Measurements from ENCODE around the gene CYTH4.

DNA sequence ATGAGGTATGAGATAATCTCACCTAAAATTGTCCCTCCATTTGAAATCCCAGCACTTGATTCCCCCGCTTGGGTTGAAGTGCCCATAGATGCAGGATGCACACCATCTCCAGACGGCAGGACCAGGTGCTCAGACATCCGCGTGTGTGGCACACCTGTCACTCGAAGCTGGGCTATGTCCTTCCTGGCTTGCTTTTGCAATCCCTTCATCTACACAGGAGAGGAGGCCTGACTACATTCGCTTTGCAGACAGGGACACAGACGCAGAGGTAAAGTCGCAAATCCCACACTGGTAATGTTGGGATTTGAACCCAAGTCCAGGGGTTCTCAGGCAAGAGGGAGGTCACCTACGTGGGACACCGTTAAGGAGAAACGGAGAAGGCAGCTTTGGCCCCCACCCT is 7.2 kb upstream of the CYTH4 start:
- TF ChIP-seq, protein P1, sequence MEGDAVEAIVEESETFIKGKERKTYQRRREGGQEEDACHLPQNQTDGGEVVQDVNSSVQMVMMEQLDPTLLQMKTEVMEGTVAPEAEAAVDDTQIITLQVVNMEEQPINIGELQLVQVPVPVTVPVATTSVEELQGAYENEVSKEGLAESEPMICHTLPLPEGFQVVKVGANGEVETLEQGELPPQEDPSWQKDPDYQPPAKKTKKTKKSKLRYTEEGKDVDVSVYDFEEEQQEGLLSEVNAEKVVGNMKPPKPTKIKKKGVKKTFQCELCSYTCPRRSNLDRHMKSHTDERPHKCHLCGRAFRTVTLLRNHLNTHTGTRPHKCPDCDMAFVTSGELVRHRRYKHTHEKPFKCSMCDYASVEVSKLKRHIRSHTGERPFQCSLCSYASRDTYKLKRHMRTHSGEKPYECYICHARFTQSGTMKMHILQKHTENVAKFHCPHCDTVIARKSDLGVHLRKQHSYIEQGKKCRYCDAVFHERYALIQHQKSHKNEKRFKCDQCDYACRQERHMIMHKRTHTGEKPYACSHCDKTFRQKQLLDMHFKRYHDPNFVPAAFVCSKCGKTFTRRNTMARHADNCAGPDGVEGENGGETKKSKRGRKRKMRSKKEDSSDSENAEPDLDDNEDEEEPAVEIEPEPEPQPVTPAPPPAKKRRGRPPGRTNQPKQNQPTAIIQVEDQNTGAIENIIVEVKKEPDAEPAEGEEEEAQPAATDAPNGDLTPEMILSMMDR (IDR thresholded peaks at IDR 0.05) = no peak
- TF ChIP-seq POLR2A (IDR thresholded peaks at IDR 0.05) = no peak
